Neutrophil (primary cell): Measurements from ENCODE around the gene NUCB1.
A peak's percentile ranks its signal among the peaks of the same experiment; 100 is the strongest.
"Not testable (repeated sequence)": the region's sequence is repeated elsewhere in the genome, so short reads cannot be mapped to it uniquely, and the experiment has no call there.

Experiments used
- H3K27ac ChIP-seq: fragments of 200-600 bp; sonication (generic); 2 replicates; pipeline ENCODE4 v1.5.1; 2016; ENCODE audit warnings: mild to moderate bottlenecking, moderate library complexity
- H3K27me3 ChIP-seq: fragments of 200-600 bp; sonication (generic); 2 replicates; pipeline ENCODE4 v1.6.0; 2016; ENCODE audit warnings: mild to moderate bottlenecking
- H3K36me3 ChIP-seq: fragments of 200-600 bp; sonication (generic); 2 replicates; pipeline ENCODE4 v1.5.1; 2017
- H3K4me1 ChIP-seq, 2 experiments: fragments of 200-600 bp in 1 of 2; sonication (generic) in 1 of 2; 1 replicate in 1 of 2; 2 replicates in 1 of 2; pipeline versions ENCODE4 v1.5.1 to v1.6.1; 2013 to 2016; ENCODE audit warnings: low read depth in 1 of 2, low read length in 1 of 2, mild to moderate bottlenecking in 1 of 2, moderate library complexity in 1 of 2; ENCODE audit not compliant: control insufficient read depth in 1 of 2, insufficient read depth in 1 of 2
- H3K4me3 ChIP-seq, 2 experiments: fragments of 200-600 bp in 1 of 2; sonication (generic) in 1 of 2; 1 replicate in 1 of 2; 2 replicates in 1 of 2; pipeline ENCODE4 v1.5.1; 2013 to 2016; ENCODE audit warnings: low read depth in 1 of 2, low read length in 1 of 2, mild to moderate bottlenecking in 1 of 2, moderate library complexity in 1 of 2
- H3K9me3 ChIP-seq: fragments of 200-600 bp; sonication (generic); 2 replicates; pipeline ENCODE4 v1.5.1; 2016
- TF ChIP-seq, protein P1 (sequence below): fragments of 200-600 bp; sonication (generic); IDR thresholded peaks from 2 replicates; pipeline ENCODE4 v1.5.1; 2016; ENCODE audit warnings: antibody characterized with exemption

Gene NUCB1

DNA sequence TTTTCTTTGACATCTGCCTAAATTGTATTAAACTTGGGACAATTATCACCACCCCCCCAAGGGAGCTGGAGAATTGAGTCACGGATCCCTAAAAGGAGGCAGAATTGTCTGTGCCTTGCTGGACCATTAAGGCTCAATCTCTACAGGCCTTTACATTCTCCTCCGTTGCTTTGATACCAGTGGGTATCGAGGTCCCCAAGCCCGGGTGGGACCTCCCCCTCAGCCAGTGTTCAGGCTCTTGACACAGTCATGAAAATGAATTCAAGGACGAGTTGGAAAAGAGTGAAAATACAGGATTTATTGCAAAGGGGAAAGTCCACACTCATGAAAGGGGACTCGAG is 22.3 kb upstream of the NUCB1 start:
- TF ChIP-seq, protein P1, sequence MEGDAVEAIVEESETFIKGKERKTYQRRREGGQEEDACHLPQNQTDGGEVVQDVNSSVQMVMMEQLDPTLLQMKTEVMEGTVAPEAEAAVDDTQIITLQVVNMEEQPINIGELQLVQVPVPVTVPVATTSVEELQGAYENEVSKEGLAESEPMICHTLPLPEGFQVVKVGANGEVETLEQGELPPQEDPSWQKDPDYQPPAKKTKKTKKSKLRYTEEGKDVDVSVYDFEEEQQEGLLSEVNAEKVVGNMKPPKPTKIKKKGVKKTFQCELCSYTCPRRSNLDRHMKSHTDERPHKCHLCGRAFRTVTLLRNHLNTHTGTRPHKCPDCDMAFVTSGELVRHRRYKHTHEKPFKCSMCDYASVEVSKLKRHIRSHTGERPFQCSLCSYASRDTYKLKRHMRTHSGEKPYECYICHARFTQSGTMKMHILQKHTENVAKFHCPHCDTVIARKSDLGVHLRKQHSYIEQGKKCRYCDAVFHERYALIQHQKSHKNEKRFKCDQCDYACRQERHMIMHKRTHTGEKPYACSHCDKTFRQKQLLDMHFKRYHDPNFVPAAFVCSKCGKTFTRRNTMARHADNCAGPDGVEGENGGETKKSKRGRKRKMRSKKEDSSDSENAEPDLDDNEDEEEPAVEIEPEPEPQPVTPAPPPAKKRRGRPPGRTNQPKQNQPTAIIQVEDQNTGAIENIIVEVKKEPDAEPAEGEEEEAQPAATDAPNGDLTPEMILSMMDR: no peak
- Histone ChIP-seq H3K9me3 (no peaks in the 10 kb centered on the region), H3K27ac (peak overlapping the region; percentile 45), H3K4me3 (no peak overlapping the region), H3K36me3 (peaks cover 58% of the 10 kb centered on the region), H3K4me1 (peaks cover 59 to 66% of the 10 kb centered on the region in 2 experiments), H3K27me3 (no peaks in the 10 kb centered on the region)

DNA sequence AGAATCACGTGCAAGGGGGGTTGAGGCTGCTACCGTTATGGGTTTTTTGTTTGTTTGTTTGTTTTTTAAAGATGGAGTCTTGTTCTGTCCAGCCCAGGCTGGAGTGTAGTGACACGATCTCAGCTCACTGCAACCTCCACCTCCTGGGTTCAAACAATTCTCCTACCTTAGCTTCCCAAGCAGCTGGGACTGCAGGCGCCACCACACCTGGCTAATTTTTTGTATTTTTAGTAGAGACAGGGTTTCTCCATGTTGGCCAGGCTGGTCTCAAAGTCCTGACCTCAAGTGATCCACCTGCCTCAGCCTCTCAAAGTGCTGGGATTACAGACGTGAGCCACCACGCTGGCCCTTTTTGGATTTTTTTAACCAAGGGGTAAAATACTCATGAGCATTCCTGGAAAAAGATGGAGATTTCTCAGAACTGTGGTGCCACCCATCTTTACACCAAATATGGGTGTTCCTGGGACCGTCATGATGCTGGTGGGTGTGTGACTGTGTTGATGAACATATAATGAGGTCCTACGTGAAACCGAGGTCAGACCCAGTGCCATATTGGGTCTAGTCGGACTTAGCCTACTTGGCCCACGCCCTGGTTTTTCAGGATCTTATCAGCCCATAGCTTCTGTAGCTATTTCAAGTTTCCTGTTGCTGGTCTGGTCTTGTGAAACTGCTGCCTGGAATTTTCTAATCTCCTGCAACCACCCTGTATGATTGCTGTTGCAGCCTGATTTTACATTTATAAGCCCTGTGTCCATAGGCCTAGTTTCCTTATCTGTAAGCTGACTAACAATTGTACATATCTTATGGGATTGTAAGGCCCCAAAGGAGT is 21.7 kb upstream of the NUCB1 start:
- Histone ChIP-seq H3K27ac (peak overlapping the region; percentile 45), H3K4me3 (no peak overlapping the region), H3K4me1 (peaks cover 60 to 67% of the 10 kb centered on the region in 2 experiments), H3K9me3 (no peaks in the 10 kb centered on the region), H3K36me3 (peaks cover 54% of the 10 kb centered on the region), H3K27me3 (no peaks in the 10 kb centered on the region)
- TF ChIP-seq, protein P1: no peak

GRCh38 chr19:48879025-48879637 is 21.0 kb upstream of the NUCB1 start:
- Histone ChIP-seq H3K27me3 (no peaks in the 10 kb centered on the region), H3K4me3 (no peak overlapping the region), H3K4me1 (peaks cover 57 to 63% of the 10 kb centered on the region in 2 experiments), H3K27ac (no peak overlapping the region), H3K36me3 (peaks cover 47% of the 10 kb centered on the region), H3K9me3 (no peaks in the 10 kb centered on the region)
- TF ChIP-seq, protein P1: no peak

GRCh38 chr19:48879696-48880095 is 20.4 kb upstream of the NUCB1 start:
- H3K4me1 ChIP-seq: peaks cover 51 to 57% of the 10 kb centered on the region in 2 experiments
- H3K36me3 ChIP-seq: peaks cover 41% of the 10 kb centered on the region
- not testable (repeated sequence) for H3K27ac ChIP-seq, H3K27me3 ChIP-seq, H3K9me3 ChIP-seq, H3K4me3 ChIP-seq

GRCh38 chr19:48881741-48882657 is 18.1 kb upstream of the NUCB1 start:
- TF ChIP-seq, protein P1: no peak
- Histone ChIP-seq H3K9me3 (no peaks in the 10 kb centered on the region), H3K4me3 (peak overlapping the region in 1 of 2 experiments; percentile 4), H3K27ac (peak overlapping the region; percentile 80), H3K27me3 (no peaks in the 10 kb centered on the region), H3K4me1 (peaks cover 31 to 38% of the 10 kb centered on the region in 2 experiments), H3K36me3 (peaks cover 18% of the 10 kb centered on the region)
